Measurements from ENCODE around the gene CHPF2. TPM values are rescaled to one million over a fixed set of nuclear protein-coding genes. Genes with fewer than 3 reads are reported as not detected.
A peak's percentile ranks its signal among the peaks of the same experiment; 100 is the strongest.

The CHPF2 gene
- polyA plus RNA-seq, 3 donors: 20.3 to 28.1 (median 25.9) TPM

- no peak for DNase-seq (ENCODE audit: extremely low read depth in 1 of 11, low read depth in 9 of 11, low spot score in 4 of 11)
These were observed 42.9 kb downstream of the CHPF2 start for GRCh38 chr7:151274936-151275812.

- DNase-seq (ENCODE audit: extremely low read depth in 1 of 11, low read depth in 9 of 11, low spot score in 4 of 11): peak in 1 of 11 donors; percentile 3
These were observed 43.7 kb downstream of the CHPF2 start for GRCh38 chr7:151275813-151276577.

GRCh38 chr7:151276666-151277590 is 44.6 kb downstream of the CHPF2 start:
- DNase-seq (ENCODE audit: extremely low read depth in 1 of 11, low read depth in 9 of 11, low spot score in 4 of 11): peak in 8 of 11 donors; percentile 45 to 66 (median 51)

- DNase-seq (ENCODE audit: extremely low read depth in 1 of 11, low read depth in 9 of 11, low spot score in 4 of 11): no peak
These were observed 45.3 kb downstream of the CHPF2 start for GRCh38 chr7:151277631-151278030.

GRCh38 chr7:151278949-151279348 is 46.7 kb downstream of the CHPF2 start:
- DNase-seq (ENCODE audit: extremely low read depth in 1 of 11, low read depth in 9 of 11, low spot score in 4 of 11): no peak

- DNase-seq (ENCODE audit: extremely low read depth in 1 of 11, low read depth in 9 of 11, low spot score in 4 of 11): no peak
These were observed 47.6 kb downstream of the CHPF2 start for GRCh38 chr7:151279868-151280267.

GRCh38 chr7:151280388-151281019 is 48.2 kb downstream of the CHPF2 start:
- no peak for DNase-seq (ENCODE audit: extremely low read depth in 1 of 11, low read depth in 9 of 11, low spot score in 4 of 11)

- DNase-seq (ENCODE audit: extremely low read depth in 1 of 11, low read depth in 9 of 11, low spot score in 4 of 11): no peak
These were observed 49.4 kb downstream of the CHPF2 start for GRCh38 chr7:151281686-151282085.

- no peak for DNase-seq (ENCODE audit: extremely low read depth in 1 of 11, low read depth in 9 of 11, low spot score in 4 of 11)
These were observed 49.8 kb downstream of the CHPF2 start for GRCh38 chr7:151282111-151282510.

- no peak for DNase-seq (ENCODE audit: extremely low read depth in 1 of 11, low read depth in 9 of 11, low spot score in 4 of 11)
These were observed 51.0 kb downstream of the CHPF2 start for GRCh38 chr7:151283302-151283701.

GRCh38 chr7:151286148-151286547 is 53.9 kb downstream of the CHPF2 start:
- no peak for DNase-seq (ENCODE audit: extremely low read depth in 1 of 11, low read depth in 9 of 11, low spot score in 4 of 11)

Other genes starting within 250 kb of the CHPF2 start
- gene NOS3, start 241.5 kb upstream of the CHPF2 start, polyA plus RNA-seq (ENCODE audit: insufficient read length in 3 of 3): 10 to 100 TPM in 2 of 3 donors, 1 to 10 TPM in 1; 7.7 to 14.4 (median 12.7) TPM
- 1 to 10 TPM; 2.3 to 4.6 (median 4.2) TPM for gene ATG9B, start 208.0 kb upstream of the CHPF2 start, polyA plus RNA-seq (ENCODE audit: insufficient read length in 3 of 3)
- 10 to 100 TPM; 19.3 to 32.5 (median 26.9) TPM for gene ABCB8, start 204.0 kb upstream of the CHPF2 start, polyA plus RNA-seq (ENCODE audit: insufficient read length in 3 of 3)
- gene ASIC3, start 184.0 kb upstream of the CHPF2 start, polyA plus RNA-seq (ENCODE audit: insufficient read length in 3 of 3): 1 to 10 TPM; 1.3 to 2.5 (median 2.3) TPM
- 10 to 100 TPM; 14.7 to 18.9 (median 17.3) TPM for gene CDK5, start 174.6 kb upstream of the CHPF2 start, polyA plus RNA-seq (ENCODE audit: insufficient read length in 3 of 3)
- gene SLC4A2, start 172.9 kb upstream of the CHPF2 start, polyA plus RNA-seq (ENCODE audit: insufficient read length in 3 of 3): 100 to 1,000 TPM in 2 of 3 donors, 10 to 100 TPM in 1; 75.9 to 120 (median 110) TPM
- 10 to 100 TPM; 50.6 to 75.0 (median 71.7) TPM for gene FASTK, start 151.7 kb upstream of the CHPF2 start, polyA plus RNA-seq (ENCODE audit: insufficient read length in 3 of 3)
- gene TMUB1, start 149.0 kb upstream of the CHPF2 start, polyA plus RNA-seq (ENCODE audit: insufficient read length in 3 of 3): 10 to 100 TPM; 21.6 to 36.0 (median 34.5) TPM
- gene AGAP3, start 146.0 kb upstream of the CHPF2 start, polyA plus RNA-seq (ENCODE audit: insufficient read length in 3 of 3): 10 to 100 TPM; 53.8 to 75.3 (median 72.3) TPM
- under 1 TPM in 1 of 3 donors, not detected in 2; 0.19 TPM for gene GBX1, start 64.8 kb upstream of the CHPF2 start, polyA plus RNA-seq (ENCODE audit: insufficient read length in 3 of 3)
- gene ASB10, start 45.2 kb upstream of the CHPF2 start, polyA plus RNA-seq (ENCODE audit: insufficient read length in 3 of 3): not detected
- not detected for gene H2BK1, start 22.0 kb upstream of the CHPF2 start, polyA plus RNA-seq (ENCODE audit: insufficient read length in 3 of 3)
- 10 to 100 TPM; 22.3 to 30.9 (median 30.8) TPM for gene ABCF2, start 5.3 kb upstream of the CHPF2 start, polyA plus RNA-seq (ENCODE audit: insufficient read length in 3 of 3)
- gene SMARCD3, start 16.2 kb downstream of the CHPF2 start, polyA plus RNA-seq (ENCODE audit: insufficient read length in 3 of 3): 10 to 100 TPM; 64.4 to 81.5 (median 72.8) TPM
- gene NUB1, start 109.3 kb downstream of the CHPF2 start, polyA plus RNA-seq (ENCODE audit: insufficient read length in 3 of 3): 10 to 100 TPM; 76.5 to 94.3 (median 82.0) TPM
- gene WDR86, start 177.6 kb downstream of the CHPF2 start, polyA plus RNA-seq (ENCODE audit: insufficient read length in 3 of 3): 10 to 100 TPM; 24.3 to 52.0 (median 39.1) TPM
- gene CRYGN, start 207.7 kb downstream of the CHPF2 start, polyA plus RNA-seq (ENCODE audit: insufficient read length in 3 of 3): 1 to 10 TPM; 3.5 to 5.6 (median 3.6) TPM